Right ventricle myocardium inferior (tissue), 1 donor: Measurements from ENCODE around the gene GABPB2. TPM values are rescaled to one million over a fixed set of nuclear protein-coding genes. Genes with fewer than 3 reads are reported as not detected.
A peak's percentile ranks its signal among the peaks of the same experiment; 100 is the strongest.

Experiments used
- ATAC-seq: fragments of 200-7000 bp; cut with Tn5 transposase; one replicate; pipeline ENCODE4 v1.9.1; 2020; ENCODE audit warnings: mild to moderate bottlenecking, moderate library complexity
- DNase-seq: peaks from one replicate; pipeline ENCODE4 v3.0.0; 2021; ENCODE audit errors: missing footprints
- intact Hi-C: fragments of 100-400 bp; cut with DNase I; formaldehyde crosslinking; loops from one replicate; pipeline ENCODE4 v1.11.0; 2022
- total RNA-seq: library from RNA; stranded (reverse); fragmentation: NEBNext Ultra II Directional; extraction: Animal tissue kit (Norgen Biotek cat#: 25700); gene quantifications from one replicate; pipeline ENCODE4 v1.2.1, GENCODE V29; 2021
- donor health status: DM: no; HTN: yes; CAD: no; lungs with severe emphysema.

The GABPB2 gene
- total RNA-seq, 1 donor from 2014 or later, result 8.4 TPM

GRCh38 chr1:151146412-151147131 lies 76.0 kb downstream of the GABPB2 start, which contains the start of gene SEMA6C:
SEMA6C (minus strand) TSS chr1:151146631; CDS start chr1:151142621, 4,010 bp downstream.
- ATAC-seq (peak; percentile 97), DNase-seq (peak; percentile 98)
- intact Hi-C loops, result loop anchor here (1.0 to 10.0 kb wide), 3 partner anchors 19 to 272 kb away; partner anchors contain the start of genes ARNT and LYSMD1

- DNase-seq (no peak), ATAC-seq (no peak)
- intact Hi-C loops, result loop anchor here (5.0 to 10.0 kb wide), 2 partner anchors 125 to 272 kb away; partner anchors contain the start of gene ARNT
Measured at GRCh38 chr1:151147132-151147503, 76.6 kb downstream of the GABPB2 start.

GRCh38 chr1:151147665-151148064 lies 77.1 kb downstream of the GABPB2 start:
- no peak for ATAC-seq
- intact Hi-C loops, result loop anchor here (5.0 to 10.0 kb wide), 2 partner anchors 125 to 273 kb away; partner anchors contain the start of gene ARNT

GRCh38 chr1:151156515-151156819 lies 85.9 kb downstream of the GABPB2 start, which contains the start of gene TNFAIP8L2:
TNFAIP8L2 (plus strand) TSS chr1:151156649; CDS start chr1:151158698, 2,049 bp downstream.
- intact Hi-C loops, result loop anchor here (2.0 kb wide), 1 partner anchor 56 kb away; no protein-coding TSS in a partner anchor

More at GRCh38 chr1:151147665-151148064, 77.1 kb downstream of the GABPB2 start:
- DNase-seq, result no peak

GRCh38 chr1:151157067-151157531 lies 86.5 kb downstream of the GABPB2 start:
- intact Hi-C loops, result loop anchor here (2.0 kb wide), 1 partner anchor 56 kb away; no protein-coding TSS in a partner anchor
- peak; percentile 49 for ATAC-seq
- no peak for DNase-seq

More at GRCh38 chr1:151156515-151156819, 85.9 kb downstream of the GABPB2 start, which contains the start of gene TNFAIP8L2:
- DNase-seq (peak; percentile 85), ATAC-seq (peak; percentile 70)

- ATAC-seq (no peak), DNase-seq (no peak)
- intact Hi-C loops, result no loop called here
Measured at GRCh38 chr1:151158326-151158725, 87.8 kb downstream of the GABPB2 start.

GRCh38 chr1:151158751-151159251 lies 88.2 kb downstream of the GABPB2 start:
- ATAC-seq (no peak), DNase-seq (no peak)
- intact Hi-C loops, result no loop called here

- ATAC-seq, result no peak
- no peak for DNase-seq
- intact Hi-C loops, result no loop called here
Measured at GRCh38 chr1:151159373-151159772, 88.8 kb downstream of the GABPB2 start.

- ATAC-seq (peak; percentile 27), DNase-seq (peak; percentile 71)
- intact Hi-C loops, result loop anchor here (1.0 kb wide), 1 partner anchor 19 kb away; the partner anchor contains the start of gene SEMA6C
Measured at GRCh38 chr1:151164732-151165280, 94.2 kb downstream of the GABPB2 start.

GRCh38 chr1:151165281-151165737 lies 94.7 kb downstream of the GABPB2 start:
- ATAC-seq, result peak; percentile 74
- DNase-seq, result no peak
- intact Hi-C loops, result loop anchor here (1.0 kb wide), 1 partner anchor 19 kb away; the partner anchor contains the start of gene SEMA6C

- peak; percentile 97 for DNase-seq
- intact Hi-C loops, result loop anchor here (1.0 kb wide), 1 partner anchor 20 kb away; the partner anchor contains the start of gene SEMA6C
- peak; percentile 95 for ATAC-seq
Measured at GRCh38 chr1:151165738-151166504, 95.4 kb downstream of the GABPB2 start, which contains the start of the genes LYSMD1 and SCNM1. LYSMD1 (minus strand) TSS chr1:151165902; CDS start chr1:151165258, 644 bp downstream. SCNM1 (plus strand) TSS chr1:151166144; CDS start chr1:151166153, 9 bp downstream.

GRCh38 chr1:151166505-151166956 lies 96.0 kb downstream of the GABPB2 start:
- DNase-seq (no peak), ATAC-seq (no peak)
- intact Hi-C loops, result no loop called here

- ATAC-seq, result no peak
- intact Hi-C loops, result no loop called here
- no peak for DNase-seq
Measured at GRCh38 chr1:151167116-151167515, 96.6 kb downstream of the GABPB2 start.

GRCh38 chr1:151171190-151171589 lies 100.6 kb downstream of the GABPB2 start:
- DNase-seq (no peak), ATAC-seq (no peak)
- intact Hi-C loops, result no loop called here
